Fibroblast of the aortic adventitia (primary cell): ENCODE measurements around the gene MGMT. TPM values are rescaled to one million over a fixed set of nuclear protein-coding genes. Genes with fewer than 3 reads are reported as not detected.

ENCODE experiments used
- DNase-seq: peaks from one replicate; pipeline ENCODE4 v3.0.0-alpha.2; 2010; ENCODE audit warnings: low read depth
- H3K4me3 ChIP-seq: 2 replicates; pipeline ENCODE4 v1.5.1; 2011; ENCODE audit warnings: low read depth, mild to moderate bottlenecking, control low read depth, low read length, moderate library complexity
- CTCF ChIP-seq: IDR thresholded peaks from 2 replicates; pipeline ENCODE4 v1.5.1; 2011; ENCODE audit warnings: mild to moderate bottlenecking, low read length, control low read depth, inconsistent platforms; ENCODE audit not compliant: insufficient read depth
- total RNA-seq: library from RNA; depleted of rRNA; stranded (reverse); fragments of >200 nt; gene quantifications from 2 replicates; pipeline ENCODE4 v1.2.3, GENCODE V29; 2012; ENCODE audit warnings: low replicate concordance

The MGMT gene
- total RNA-seq, 1 donor = 21.8 TPM

GRCh38 chr10:129777687-129778086, 310.6 kb downstream of the MGMT start:
- no peak for DNase-seq
- TF ChIP-seq CTCF = no peak
- H3K4me3 ChIP-seq = no peak overlapping the region

- no peak for TF ChIP-seq CTCF
- DNase-seq = no peak
- H3K4me3 ChIP-seq = no peak overlapping the region
Measured at GRCh38 chr10:129778571-129778970, 311.5 kb downstream of the MGMT start.

GRCh38 chr10:129779126-129780111, 312.4 kb downstream of the MGMT start:
- DNase-seq = no peak
- no peak overlapping the region for H3K4me3 ChIP-seq
- TF ChIP-seq CTCF = no peak

GRCh38 chr10:129780198-129780597, 313.2 kb downstream of the MGMT start:
- no peak for TF ChIP-seq CTCF
- no peak overlapping the region for H3K4me3 ChIP-seq
- no peak for DNase-seq

GRCh38 chr10:129780901-129781795, 314.1 kb downstream of the MGMT start:
- TF ChIP-seq CTCF = no peak
- DNase-seq = no peak
- H3K4me3 ChIP-seq = no peak overlapping the region

GRCh38 chr10:129784291-129784690, 317.2 kb downstream of the MGMT start:
- H3K4me3 ChIP-seq = no peak overlapping the region
- DNase-seq = no peak
- TF ChIP-seq CTCF = no peak
